Right atrium auricular region (tissue), 2 donors: ENCODE data around the gene AKIRIN2. TPM values are rescaled to one million over a fixed set of nuclear protein-coding genes. Genes with fewer than 3 reads are reported as not detected.
"Not testable (repeated sequence)": the region's sequence is repeated elsewhere in the genome, so short reads cannot be mapped to it uniquely, and the experiment has no call there.

Experiments
- DNase-seq: peaks from one replicate; pipeline ENCODE4 v3.0.0-alpha.2; 2019; ENCODE audit warnings: low spot score
- H3K27ac ChIP-seq, 2 donors: fragments of 200-600 bp; sonication (generic); 1 replicate in 1 of 2; 2 replicates in 1 of 2; pipeline ENCODE4 v1.5.1; 2016 to 2019
- H3K27me3 ChIP-seq, 2 donors: fragments of 200-600 bp; sonication (generic); one replicate each; pipeline versions ENCODE4 v1.5.1 to v1.6.0; 2017 to 2019
- H3K36me3 ChIP-seq: fragments of 200-600 bp; sonication (generic); one replicate; pipeline ENCODE4 v1.5.1; 2016
- H3K4me1 ChIP-seq, 2 donors: fragments of 200-600 bp; sonication (generic); one replicate each; pipeline versions ENCODE4 v1.5.1 to v1.6.0; 2017 to 2019
- H3K4me3 ChIP-seq, 2 donors: fragments of 200-600 bp; sonication (generic); 1 replicate in 1 of 2; 2 replicates in 1 of 2; pipeline ENCODE4 v1.5.1; 2017 to 2019; ENCODE audit warnings: mild to moderate bottlenecking in 1 of 2, moderate library complexity in 1 of 2
- H3K9me3 ChIP-seq, 2 donors: fragments of 200-600 bp; sonication (generic); one replicate each; pipeline ENCODE4 v1.5.1; 2019
- total RNA-seq, 2 donors: library from RNA; depleted of rRNA; stranded (reverse); fragments of >200 nt; gene quantifications; one replicate each; pipeline ENCODE4 v1.1.0, GENCODE V29; 2016
- TF ChIP-seq, protein P1 (sequence below), 2 donors: fragments of 200-600 bp; sonication (generic); IDR thresholded peaks; one replicate each; pipeline ENCODE4 v1.5.1; 2019; ENCODE audit warnings: antibody characterized with exemption in 2 of 2

AKIRIN2 gene
- total RNA-seq, 2 donors from 2014 or later, result 27.2 to 29.4 TPM

DNA sequence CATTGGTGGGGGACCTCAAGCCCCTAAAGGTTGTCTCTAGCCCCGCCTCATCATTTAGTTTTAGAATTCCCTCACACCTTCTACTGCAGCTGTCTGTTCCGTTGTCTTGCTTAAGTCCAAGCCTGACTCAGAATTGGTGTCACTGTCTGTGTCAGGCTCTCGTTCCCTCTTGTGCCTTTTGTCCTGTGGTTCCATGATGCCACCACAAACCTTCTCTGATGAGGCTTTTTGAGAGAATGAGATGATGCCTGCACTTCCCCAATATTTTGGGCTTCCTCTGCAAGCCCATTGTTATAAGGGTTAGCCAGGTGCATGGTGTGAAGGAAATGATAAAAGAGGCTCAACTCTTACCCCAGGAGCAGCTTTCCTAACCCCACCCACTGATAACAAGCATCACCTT is 8.1 kb upstream of the AKIRIN2 start:
- TF ChIP-seq, protein P1, sequence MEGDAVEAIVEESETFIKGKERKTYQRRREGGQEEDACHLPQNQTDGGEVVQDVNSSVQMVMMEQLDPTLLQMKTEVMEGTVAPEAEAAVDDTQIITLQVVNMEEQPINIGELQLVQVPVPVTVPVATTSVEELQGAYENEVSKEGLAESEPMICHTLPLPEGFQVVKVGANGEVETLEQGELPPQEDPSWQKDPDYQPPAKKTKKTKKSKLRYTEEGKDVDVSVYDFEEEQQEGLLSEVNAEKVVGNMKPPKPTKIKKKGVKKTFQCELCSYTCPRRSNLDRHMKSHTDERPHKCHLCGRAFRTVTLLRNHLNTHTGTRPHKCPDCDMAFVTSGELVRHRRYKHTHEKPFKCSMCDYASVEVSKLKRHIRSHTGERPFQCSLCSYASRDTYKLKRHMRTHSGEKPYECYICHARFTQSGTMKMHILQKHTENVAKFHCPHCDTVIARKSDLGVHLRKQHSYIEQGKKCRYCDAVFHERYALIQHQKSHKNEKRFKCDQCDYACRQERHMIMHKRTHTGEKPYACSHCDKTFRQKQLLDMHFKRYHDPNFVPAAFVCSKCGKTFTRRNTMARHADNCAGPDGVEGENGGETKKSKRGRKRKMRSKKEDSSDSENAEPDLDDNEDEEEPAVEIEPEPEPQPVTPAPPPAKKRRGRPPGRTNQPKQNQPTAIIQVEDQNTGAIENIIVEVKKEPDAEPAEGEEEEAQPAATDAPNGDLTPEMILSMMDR (IDR thresholded peaks at IDR 0.05), result no peak
- no peaks in the 10 kb centered on the region for H3K36me3 ChIP-seq

DNA sequence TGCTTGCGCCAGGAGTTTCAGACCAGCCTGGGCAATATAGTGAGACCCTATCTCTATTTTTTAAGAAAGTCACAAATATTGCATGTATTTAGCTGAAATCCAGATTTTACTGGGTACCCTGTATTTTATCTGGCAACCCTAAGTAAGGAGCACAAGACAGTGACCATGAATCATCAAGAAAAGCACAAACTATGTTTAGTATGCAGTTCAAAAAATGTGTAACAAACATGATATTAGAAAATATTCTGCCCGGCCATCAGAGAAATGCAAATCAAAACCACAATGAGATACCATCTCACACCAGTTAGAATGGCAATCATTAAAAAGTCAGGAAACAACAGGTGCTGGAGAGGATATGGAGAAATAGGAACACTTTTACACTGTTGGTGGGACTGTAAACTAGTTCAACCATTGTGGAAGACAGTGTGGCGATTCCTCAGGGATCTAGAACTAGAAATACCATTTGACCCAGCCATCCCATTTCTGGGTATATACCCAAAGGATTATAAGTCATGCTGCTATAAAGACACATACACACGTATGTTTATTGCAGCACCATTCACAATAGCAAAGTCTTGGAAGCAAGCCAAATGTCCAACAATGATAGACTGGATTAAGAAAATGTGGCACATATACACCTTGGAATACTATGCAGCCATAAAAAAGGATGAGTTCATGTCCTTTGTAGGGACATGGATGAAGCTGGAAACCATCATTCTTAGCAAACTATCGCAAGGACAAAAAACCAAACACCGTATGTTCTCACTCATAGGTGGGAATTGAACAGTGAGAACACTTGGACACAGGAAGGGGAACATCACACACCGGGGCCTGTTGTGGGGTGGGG is 6.8 kb upstream of the AKIRIN2 start:
- H3K9me3 ChIP-seq, H3K36me3 ChIP-seq, DNase-seq, H3K4me3 ChIP-seq, H3K4me1 ChIP-seq, H3K27me3 ChIP-seq, H3K27ac ChIP-seq: not testable (repeated sequence)

More for the DNA sequence above, 8.1 kb upstream of the AKIRIN2 start:
- H3K27me3 ChIP-seq, result no peaks in the 10 kb centered on the region
- H3K4me1 ChIP-seq, result no peaks in the 10 kb centered on the region
- no peak for DNase-seq
- no peak overlapping the region for H3K4me3 ChIP-seq
- H3K27ac ChIP-seq, result no peak overlapping the region
- no peaks in the 10 kb centered on the region for H3K9me3 ChIP-seq

- no peaks in the 10 kb centered on the region for H3K9me3 ChIP-seq
- H3K4me1 ChIP-seq, result peaks cover 0 to 5% of the 10 kb centered on the region in 2 donors
- no peak overlapping the region for H3K4me3 ChIP-seq
- H3K27ac ChIP-seq, result peak overlapping the region in 1 of 2 donors; percentile 38
- no peak for DNase-seq
- no peaks in the 10 kb centered on the region for H3K36me3 ChIP-seq
- no peaks in the 10 kb centered on the region for H3K27me3 ChIP-seq
- TF ChIP-seq, protein P1 (IDR thresholded peaks at IDR 0.05), result no peak
Observed at GRCh38 chr6:87706187-87706966, 4.3 kb upstream of the AKIRIN2 start.

GRCh38 chr6:87705070-87705691 is 3.1 kb upstream of the AKIRIN2 start:
- H3K36me3 ChIP-seq, result no peaks in the 10 kb centered on the region
- no peaks in the 10 kb centered on the region for H3K9me3 ChIP-seq
- no peak overlapping the region for H3K27ac ChIP-seq
- no peak overlapping the region for H3K4me3 ChIP-seq
- no peaks in the 10 kb centered on the region for H3K27me3 ChIP-seq
- TF ChIP-seq, protein P1 (IDR thresholded peaks at IDR 0.05), result no peak
- peaks cover 0 to 5% of the 10 kb centered on the region in 2 donors for H3K4me1 ChIP-seq
- DNase-seq, result no peak

GRCh38 chr6:87703039-87703438 is 1.0 kb upstream of the AKIRIN2 start:
- Histone ChIP-seq H3K4me3 (peak overlapping the region; percentile 96 to 98), H3K27ac (peak overlapping the region; percentile 99), H3K4me1 (peaks cover 0 to 21% of the 10 kb centered on the region in 2 donors)
- not testable (repeated sequence) for H3K27me3 ChIP-seq, DNase-seq, H3K36me3 ChIP-seq, H3K9me3 ChIP-seq

DNA sequence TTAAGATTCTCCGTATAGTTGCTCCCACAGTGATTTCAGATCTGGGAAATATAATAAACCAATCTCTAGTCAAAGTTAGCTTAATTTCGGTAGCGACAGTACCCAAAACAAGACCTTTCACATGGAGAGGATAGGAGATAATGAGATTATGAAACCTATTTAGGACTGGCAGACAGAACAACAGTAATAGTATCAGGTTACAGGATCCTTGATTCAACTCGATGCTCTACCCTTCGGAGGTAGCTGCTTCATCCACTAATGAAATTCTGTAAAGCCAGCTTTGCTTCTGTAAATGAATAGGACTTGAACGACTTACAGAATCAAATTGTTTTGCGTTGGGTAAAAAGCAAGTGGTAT is 534 bp upstream of the AKIRIN2 start:
- no peak for DNase-seq
- Histone ChIP-seq H3K4me1 (peaks cover 0 to 26% of the 10 kb centered on the region in 2 donors), H3K36me3 (no peaks in the 10 kb centered on the region), H3K27me3 (no peaks in the 10 kb centered on the region), H3K9me3 (no peaks in the 10 kb centered on the region), H3K27ac (peak overlapping the region; percentile 99), H3K4me3 (peak overlapping the region; percentile 96 to 98)
- TF ChIP-seq, protein P1 (IDR thresholded peaks at IDR 0.05), result no peak
